ENCODE measurements around the gene DUOX1. TPM values are rescaled to one million over a fixed set of nuclear protein-coding genes. Genes with fewer than 3 reads are reported as not detected.
"Not testable (repeated sequence)": the region's sequence is repeated elsewhere in the genome, so short reads cannot be mapped to it uniquely, and the experiment has no call there.

DUOX1 gene
- total and polyA plus RNA-seq, 2 of the 13 experiments (the other 11 are each of a cell fraction or from before 2014, with no cell fraction given), result 0.03 TPM; not detected in 1

DNA sequence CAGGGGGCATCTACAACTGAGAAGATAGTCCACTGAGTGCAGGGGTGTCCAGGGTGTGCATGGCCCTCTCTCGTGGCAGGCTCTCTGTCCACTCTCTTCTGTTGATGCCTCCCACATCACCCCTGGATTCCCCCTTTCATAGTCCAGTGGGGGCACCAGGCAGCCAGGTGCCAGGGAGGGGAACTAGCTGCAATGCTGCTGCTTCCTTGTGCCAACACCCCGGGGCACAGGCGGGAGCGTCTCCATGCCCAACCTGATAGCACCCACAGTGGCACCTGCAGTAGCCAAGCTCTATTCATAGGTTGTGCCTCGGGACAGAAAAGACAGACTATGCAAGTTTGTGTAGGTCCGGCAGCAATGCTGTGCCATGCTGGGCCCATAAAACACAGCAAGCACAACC, 27.6 kb upstream of the DUOX1 start:
- H2AFZ ChIP-seq (ENCODE audit: low read length), result no peak overlapping the region
- H3K79me2 ChIP-seq (ENCODE audit: insufficient read depth, low read length), result no peaks in the 10 kb centered on the region
- 30% methylated on average over 3 of the region's 6 CpGs for WGBS (ENCODE audit: low lambda C conversion rate)
- FAIRE-seq (no peak), DNase-seq (ENCODE audit: low spot score) (no peak), ATAC-seq (no peak)
- CTCF ChIA-PET (ENCODE audit: low intra/inter-chr PET ratio, low total read pairs), result no interaction called here
- H4K20me1 ChIP-seq (ENCODE audit: insufficient read depth, low read length), result no peaks in the 10 kb centered on the region
- no peaks in the 10 kb centered on the region for H3K4me1 ChIP-seq (ENCODE audit: insufficient read depth, low read length)
- in situ Hi-C loops (cut with HindIII; ENCODE audit: extremely low pct_ligation_motif_present, low pct_unique_long_range_greater_than_20kb) (no loop called here), intact Hi-C loops (cut with micrococcal nuclease; ENCODE audit: unreplicated experiment) (no loop called here)
- peaks cover 5 to 33% of the 10 kb centered on the region in 2 experiments for H3K27me3 ChIP-seq (ENCODE audit: control insufficient read depth in 1 of 2, insufficient read depth in 2 of 2, low read length in 2 of 2)
- H3K9me3 ChIP-seq (ENCODE audit: low read length), result no peaks in the 10 kb centered on the region
- no peak overlapping the region for H3K4me3 ChIP-seq (replicated peaks in 1 of 3; ENCODE audit: insufficient read depth in 1 of 3, low read depth in 2 of 3, low read length in 3 of 3)
- H3K36me3 ChIP-seq (replicated peaks in 1 of 2; ENCODE audit: control insufficient read depth in 1 of 2, insufficient read depth in 2 of 2, low read length in 2 of 2), result no peaks in the 10 kb centered on the region
- H3K4me2 ChIP-seq (ENCODE audit: low read depth, low read length), result no peak overlapping the region
- H3K9ac ChIP-seq (ENCODE audit: insufficient read depth, low read depth, low read length), result no peak overlapping the region
- TF ChIP-seq RELA (CRISPR knock-in tag; IDR thresholded peaks at IDR 0.05), result no peak
- TF ChIP-seq FOXJ3 (CRISPR knock-in tag; IDR thresholded peaks at IDR 0.05; ENCODE audit: borderline replicate concordance), result no peak
- TF ChIP-seq ZNF616 (CRISPR knock-in tag; IDR thresholded peaks at IDR 0.05; ENCODE audit: low read depth), result no peak
- TF ChIP-seq KDM1A (CRISPR knock-in tag; IDR thresholded peaks at IDR 0.05), result no peak
- no peak for TF ChIP-seq RFXAP (CRISPR knock-in tag; IDR thresholded peaks at IDR 0.05; ENCODE audit: borderline replicate concordance)
- no peak for TF ChIP-seq ZNF17 (CRISPR knock-in tag; IDR thresholded peaks at IDR 0.05)
- no peak overlapping the region for H3K27ac ChIP-seq (ENCODE audit: extremely low read length, insufficient read depth, low read length)
- no TSS peak for BruUV-seq (replicated peaks)
- POLR2A ChIA-PET, result no interaction called here

DNA sequence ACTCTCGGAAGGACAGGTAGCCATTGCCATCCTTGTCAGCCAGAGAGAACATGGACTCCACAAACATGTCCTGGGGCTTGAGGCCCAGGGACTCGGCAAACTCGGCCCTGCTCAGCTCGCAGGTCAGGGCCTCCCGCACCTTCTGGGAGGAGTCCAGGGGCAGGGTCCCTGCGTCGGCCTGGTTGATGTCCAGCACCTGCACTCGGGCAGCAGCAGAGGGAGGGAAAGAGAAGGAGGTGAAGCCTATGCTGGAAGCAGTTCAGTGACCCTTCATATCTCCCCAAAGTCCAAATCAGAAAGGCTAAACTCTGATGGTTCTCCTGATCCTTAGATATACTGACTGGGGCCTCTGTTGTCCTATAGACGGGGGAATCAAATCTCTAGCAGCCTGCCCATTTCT, 25.6 kb upstream of the DUOX1 start:
- H3K27me3 ChIP-seq (ENCODE audit: control insufficient read depth in 1 of 2, insufficient read depth in 2 of 2, low read length in 2 of 2), result peaks cover 6 to 41% of the 10 kb centered on the region in 2 experiments
- H3K36me3 ChIP-seq (replicated peaks in 1 of 2; ENCODE audit: control insufficient read depth in 1 of 2, insufficient read depth in 2 of 2, low read length in 2 of 2); H2AFZ ChIP-seq (ENCODE audit: low read length); H3K27ac ChIP-seq (ENCODE audit: extremely low read length, insufficient read depth, low read length); H3K4me2 ChIP-seq (ENCODE audit: low read depth, low read length); BruUV-seq (replicated peaks); H3K79me2 ChIP-seq (ENCODE audit: insufficient read depth, low read length); FAIRE-seq; H3K4me3 ChIP-seq (replicated peaks in 1 of 3; ENCODE audit: insufficient read depth in 1 of 3, low read depth in 2 of 3, low read length in 3 of 3); DNase-seq (ENCODE audit: low spot score); H3K9ac ChIP-seq (ENCODE audit: insufficient read depth, low read depth, low read length); in situ Hi-C loops (cut with HindIII; ENCODE audit: extremely low pct_ligation_motif_present, low pct_unique_long_range_greater_than_20kb); H4K20me1 ChIP-seq (ENCODE audit: insufficient read depth, low read length); CTCF ChIA-PET (ENCODE audit: low intra/inter-chr PET ratio, low total read pairs); H3K4me1 ChIP-seq (ENCODE audit: insufficient read depth, low read length); intact Hi-C loops (cut with micrococcal nuclease; ENCODE audit: unreplicated experiment); H3K9me3 ChIP-seq (ENCODE audit: low read length); POLR2A ChIA-PET: not testable (repeated sequence)
- peak; percentile 30; the same call in 1 of the 3 replicates for ATAC-seq
- WGBS (ENCODE audit: low lambda C conversion rate), result 16% methylated on average over 5 of the region's 9 CpGs
